ENCODE data around the gene CTTN.

CTTN gene

GRCh38 chr11:70483917-70484316 lies 85.6 kb downstream of the CTTN start:
- H3K36me3 Mint-ChIP-seq: no peaks in the 10 kb centered on the region
- no peak overlapping the region for H3K27ac Mint-ChIP-seq
- H3K4me1 Mint-ChIP-seq: no peaks in the 10 kb centered on the region
- H3K9me3 Mint-ChIP-seq: no peaks in the 10 kb centered on the region
- peaks cover 7% of the 10 kb centered on the region for H3K27me3 Mint-ChIP-seq
- DNase-seq: no peak
- CTCF ChIA-PET: no interaction called here
- no peak overlapping the region for H3K4me3 Mint-ChIP-seq

- no peaks in the 10 kb centered on the region for H3K9me3 Mint-ChIP-seq
- H3K4me1 Mint-ChIP-seq: no peaks in the 10 kb centered on the region
- no peak for DNase-seq
- peaks cover 7% of the 10 kb centered on the region for H3K27me3 Mint-ChIP-seq
- no peak overlapping the region for H3K27ac Mint-ChIP-seq
- H3K36me3 Mint-ChIP-seq: no peaks in the 10 kb centered on the region
- CTCF ChIA-PET: no interaction called here
- no peak overlapping the region for H3K4me3 Mint-ChIP-seq
Observed at GRCh38 chr11:70485326-70486025, 87.1 kb downstream of the CTTN start.

- H3K4me1 Mint-ChIP-seq: no peaks in the 10 kb centered on the region
- no peak overlapping the region for H3K4me3 Mint-ChIP-seq
- peaks cover 1% of the 10 kb centered on the region for H3K9me3 Mint-ChIP-seq
- CTCF ChIA-PET: no interaction called here
- H3K27ac Mint-ChIP-seq: no peak overlapping the region
- DNase-seq: no peak
- no peaks in the 10 kb centered on the region for H3K36me3 Mint-ChIP-seq
- peaks cover 4% of the 10 kb centered on the region for H3K27me3 Mint-ChIP-seq
Observed at GRCh38 chr11:70486026-70486415, 87.7 kb downstream of the CTTN start.
